Thoracic aorta (tissue), 2 donors: Measurements from ENCODE around the gene HSF5. TPM values are rescaled to one million over a fixed set of nuclear protein-coding genes. Genes with fewer than 3 reads are reported as not detected.
"Not testable (repeated sequence)": the region's sequence is repeated elsewhere in the genome, so short reads cannot be mapped to it uniquely, and the experiment has no call there.

Experiments used
- ATAC-seq: fragments of 150-250 bp; one replicate; pipeline ENCODE4 v1.8.0; 2017; ENCODE audit warnings: low read depth; ENCODE audit not compliant: insufficient number of reproducible peaks, low FRiP score
- DNase-seq: peaks from one replicate; pipeline ENCODE4 v3.0.0-alpha.2; 2020; ENCODE audit warnings: low spot score
- H3K27ac ChIP-seq, 2 donors: fragments of 200-600 bp; sonication (generic); 1 replicate in 1 of 2; 2 replicates in 1 of 2; pipeline ENCODE4 v1.5.1; 2016; ENCODE audit warnings: mild to moderate bottlenecking in 2 of 2, moderate library complexity in 2 of 2
- H3K27me3 ChIP-seq: fragments of 200-600 bp; sonication (generic); replicated peaks from 2 replicates; pipeline ENCODE4 v1.6.0; 2016; ENCODE audit warnings: mild to moderate bottlenecking; ENCODE audit not compliant: insufficient read depth
- H3K36me3 ChIP-seq: fragments of 200-600 bp; sonication (generic); one replicate; pipeline ENCODE4 v1.5.1; 2016
- H3K4me1 ChIP-seq, 2 donors: fragments of 200-600 bp; sonication (generic); 1 replicate in 1 of 2; 2 replicates in 1 of 2; pipeline versions ENCODE4 v1.5.1 to v1.6.0; 2016; ENCODE audit warnings: low read depth in 2 of 2, mild to moderate bottlenecking in 1 of 2; ENCODE audit not compliant: control insufficient read depth in 1 of 2
- H3K4me3 ChIP-seq: fragments of 200-600 bp; sonication (generic); 2 replicates; pipeline ENCODE4 v1.5.1; 2016; ENCODE audit warnings: mild to moderate bottlenecking
- H3K9me3 ChIP-seq: fragments of 200-600 bp; sonication (generic); 2 replicates; pipeline ENCODE4 v1.5.1; 2016
- total RNA-seq, 2 donors: library from RNA; depleted of rRNA; stranded (reverse); fragments of >200 nt; gene quantifications; one replicate each; pipeline versions ENCODE4 v1.1.0 to v1.2.3, GENCODE V29; 2016
- TF ChIP-seq, protein P1 (sequence below): fragments of 200-600 bp; sonication (generic); IDR thresholded peaks from one replicate; pipeline ENCODE4 v1.5.1; 2019; ENCODE audit warnings: antibody characterized with exemption

The HSF5 gene
- total RNA-seq, 2 donors from 2014 or later = 0.14 TPM; not detected in 1

GRCh38 chr17:58504826-58505351, 16.7 kb upstream of the HSF5 start:
- TF ChIP-seq, protein P1, sequence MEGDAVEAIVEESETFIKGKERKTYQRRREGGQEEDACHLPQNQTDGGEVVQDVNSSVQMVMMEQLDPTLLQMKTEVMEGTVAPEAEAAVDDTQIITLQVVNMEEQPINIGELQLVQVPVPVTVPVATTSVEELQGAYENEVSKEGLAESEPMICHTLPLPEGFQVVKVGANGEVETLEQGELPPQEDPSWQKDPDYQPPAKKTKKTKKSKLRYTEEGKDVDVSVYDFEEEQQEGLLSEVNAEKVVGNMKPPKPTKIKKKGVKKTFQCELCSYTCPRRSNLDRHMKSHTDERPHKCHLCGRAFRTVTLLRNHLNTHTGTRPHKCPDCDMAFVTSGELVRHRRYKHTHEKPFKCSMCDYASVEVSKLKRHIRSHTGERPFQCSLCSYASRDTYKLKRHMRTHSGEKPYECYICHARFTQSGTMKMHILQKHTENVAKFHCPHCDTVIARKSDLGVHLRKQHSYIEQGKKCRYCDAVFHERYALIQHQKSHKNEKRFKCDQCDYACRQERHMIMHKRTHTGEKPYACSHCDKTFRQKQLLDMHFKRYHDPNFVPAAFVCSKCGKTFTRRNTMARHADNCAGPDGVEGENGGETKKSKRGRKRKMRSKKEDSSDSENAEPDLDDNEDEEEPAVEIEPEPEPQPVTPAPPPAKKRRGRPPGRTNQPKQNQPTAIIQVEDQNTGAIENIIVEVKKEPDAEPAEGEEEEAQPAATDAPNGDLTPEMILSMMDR = no peak
- Histone ChIP-seq H3K4me1 (no peaks in the 10 kb centered on the region), H3K36me3 (peaks cover 66% of the 10 kb centered on the region), H3K9me3 (no peaks in the 10 kb centered on the region), H3K27ac (no peak overlapping the region), H3K4me3 (no peak overlapping the region), H3K27me3 (no peaks in the 10 kb centered on the region)
- ATAC-seq (no peak), DNase-seq (no peak)

DNA sequence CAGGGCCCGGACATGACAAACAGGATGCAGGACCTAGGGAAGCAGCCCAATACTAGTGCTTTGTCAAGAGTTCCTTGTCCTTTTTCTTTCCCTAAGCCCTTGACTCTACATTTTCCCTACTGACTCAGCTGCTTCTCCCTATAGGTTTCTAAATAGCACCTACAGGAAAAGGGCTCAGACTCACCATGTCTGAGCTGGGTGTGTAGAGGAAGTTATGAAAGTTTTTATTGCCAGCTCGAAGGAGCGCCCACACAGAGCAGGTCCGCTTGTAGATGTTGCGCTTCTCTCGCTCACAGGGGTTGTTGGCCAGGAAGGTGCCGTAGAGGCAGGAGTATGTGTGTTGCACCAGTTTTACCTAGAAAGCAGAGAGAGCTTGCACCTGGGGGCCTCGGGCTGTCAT, 15.7 kb upstream of the HSF5 start:
- peaks cover 67% of the 10 kb centered on the region for H3K36me3 ChIP-seq
- no peak overlapping the region for H3K27ac ChIP-seq
- H3K9me3 ChIP-seq = no peaks in the 10 kb centered on the region
- ATAC-seq (no peak), DNase-seq (no peak)
- H3K4me1 ChIP-seq = no peaks in the 10 kb centered on the region
- TF ChIP-seq, protein P1 = no peak
- H3K27me3 ChIP-seq = no peaks in the 10 kb centered on the region
- no peak overlapping the region for H3K4me3 ChIP-seq

DNA sequence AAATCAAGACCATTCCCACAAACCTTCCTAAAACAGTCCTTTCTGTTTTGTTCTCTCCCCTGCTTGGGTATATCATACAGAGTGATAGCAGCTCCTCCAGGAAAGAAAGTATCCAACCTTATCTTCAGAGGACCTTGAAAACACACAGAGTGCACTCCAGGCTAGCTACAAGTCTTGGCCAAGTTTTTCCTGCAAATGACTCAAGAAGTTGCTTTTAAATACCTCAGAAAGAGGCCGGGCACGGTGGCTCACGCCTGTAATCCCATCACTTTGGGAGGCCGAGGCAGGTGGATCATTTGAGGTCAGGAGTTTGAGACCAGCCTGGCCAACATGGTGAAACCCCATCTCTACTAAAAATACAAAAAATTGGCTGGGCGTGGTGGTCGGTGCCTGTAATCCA, 14.9 kb upstream of the HSF5 start:
- H3K9me3 ChIP-seq = not testable (repeated sequence)
- peaks cover 63% of the 10 kb centered on the region for H3K36me3 ChIP-seq

DNA sequence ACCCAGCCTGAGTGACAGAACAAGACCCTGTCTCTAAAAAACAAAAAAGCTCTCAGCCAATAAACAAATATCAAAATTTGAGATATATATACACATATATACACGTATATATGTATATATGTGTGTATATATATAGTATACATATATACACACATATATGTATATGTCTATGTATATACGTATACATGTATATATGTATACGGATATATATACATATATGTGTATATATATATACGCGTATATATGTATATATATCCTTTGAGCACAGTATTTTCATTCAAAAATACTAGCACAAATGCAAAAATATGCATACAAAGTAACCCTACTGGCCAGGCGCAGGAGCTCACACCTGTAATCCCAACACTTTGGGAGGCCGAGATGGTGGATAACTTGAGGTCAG, 13.2 kb upstream of the HSF5 start:
- ATAC-seq (no peak), DNase-seq (no peak)
- no peaks in the 10 kb centered on the region for H3K27me3 ChIP-seq
- no peaks in the 10 kb centered on the region for H3K4me1 ChIP-seq
- no peak overlapping the region for H3K4me3 ChIP-seq
- no peak overlapping the region for H3K27ac ChIP-seq
- TF ChIP-seq, protein P1 = no peak
- peaks cover 53% of the 10 kb centered on the region for H3K36me3 ChIP-seq
- H3K9me3 ChIP-seq = no peaks in the 10 kb centered on the region

More for the DNA sequence above, 14.9 kb upstream of the HSF5 start:
- H3K4me1 ChIP-seq, ATAC-seq, H3K4me3 ChIP-seq, H3K27me3 ChIP-seq, DNase-seq, H3K27ac ChIP-seq: not testable (repeated sequence)

GRCh38 chr17:58498177-58498828, 10.1 kb upstream of the HSF5 start:
- ATAC-seq (no peak), DNase-seq (no peak)
- Histone ChIP-seq H3K36me3 (peaks cover 56% of the 10 kb centered on the region), H3K9me3 (no peaks in the 10 kb centered on the region), H3K4me1 (no peaks in the 10 kb centered on the region), H3K4me3 (no peak overlapping the region), H3K27ac (no peak overlapping the region), H3K27me3 (no peaks in the 10 kb centered on the region)
- TF ChIP-seq, protein P1 = no peak

GRCh38 chr17:58493506-58493905, 5.3 kb upstream of the HSF5 start:
- Histone ChIP-seq H3K27me3 (no peaks in the 10 kb centered on the region), H3K9me3 (no peaks in the 10 kb centered on the region), H3K4me1 (no peaks in the 10 kb centered on the region), H3K27ac (no peak overlapping the region), H3K4me3 (no peak overlapping the region), H3K36me3 (peaks cover 67% of the 10 kb centered on the region)
- ATAC-seq = no peak
- no peak for DNase-seq
- TF ChIP-seq, protein P1 = no peak
